GM21723 (cell line): ENCODE data around the gene TEX12.

ENCODE experiments used
- ATAC-seq: cut with Tn5 transposase; IDR thresholded peaks from one replicate; pipeline ENCODE4 v1.9.1; 2021; ENCODE audit warnings: mild to moderate bottlenecking, moderate library complexity; ENCODE audit not compliant: unreplicated experiment

Gene TEX12

DNA sequence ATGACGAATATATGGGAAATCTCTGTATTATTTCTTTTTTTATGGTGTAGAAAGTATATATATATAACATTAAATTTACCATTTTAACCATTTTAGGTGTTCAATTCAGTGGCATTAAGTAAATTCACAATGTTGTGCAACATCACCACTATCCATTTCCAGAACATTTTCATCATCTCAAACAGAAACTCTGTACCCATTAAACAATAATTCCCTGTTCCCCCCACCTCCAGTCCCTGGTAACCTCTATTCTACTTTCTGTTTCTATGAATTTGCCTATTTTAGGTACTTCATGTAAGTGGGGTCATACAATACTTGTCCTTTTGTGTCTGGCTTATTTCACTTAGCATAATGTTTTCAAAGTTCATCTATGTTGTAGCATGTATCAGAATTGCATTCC lies 43.7 kb downstream of the TEX12 start:
- no peak for ATAC-seq

- ATAC-seq: no peak
Measured at GRCh38 chr11:112211536-112211935, 44.4 kb downstream of the TEX12 start.

- no peak for ATAC-seq
Measured at GRCh38 chr11:112212290-112212689, 45.1 kb downstream of the TEX12 start.

GRCh38 chr11:112212710-112213109 lies 45.5 kb downstream of the TEX12 start:
- no peak for ATAC-seq

DNA sequence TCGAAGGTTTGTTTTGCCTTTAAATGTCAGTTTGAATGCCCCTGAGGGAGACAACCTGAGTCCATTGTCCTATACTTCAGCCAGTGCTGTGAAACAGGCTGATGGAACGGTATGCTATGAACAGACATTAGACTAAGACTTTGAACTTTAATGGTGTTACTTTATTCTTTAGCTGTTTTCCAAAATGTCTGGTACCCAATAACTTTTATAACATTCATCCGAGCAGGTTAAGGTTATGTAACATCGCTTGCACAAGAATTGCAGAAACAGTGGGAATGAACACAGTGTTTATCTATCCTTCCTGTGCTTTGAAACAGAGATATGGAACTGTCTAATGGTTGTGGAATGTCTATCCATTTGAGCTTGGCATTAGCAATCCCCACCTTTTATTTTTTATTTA lies 46.6 kb downstream of the TEX12 start:
- no peak for ATAC-seq

GRCh38 chr11:112215621-112216020 lies 48.4 kb downstream of the TEX12 start:
- no peak for ATAC-seq

DNA sequence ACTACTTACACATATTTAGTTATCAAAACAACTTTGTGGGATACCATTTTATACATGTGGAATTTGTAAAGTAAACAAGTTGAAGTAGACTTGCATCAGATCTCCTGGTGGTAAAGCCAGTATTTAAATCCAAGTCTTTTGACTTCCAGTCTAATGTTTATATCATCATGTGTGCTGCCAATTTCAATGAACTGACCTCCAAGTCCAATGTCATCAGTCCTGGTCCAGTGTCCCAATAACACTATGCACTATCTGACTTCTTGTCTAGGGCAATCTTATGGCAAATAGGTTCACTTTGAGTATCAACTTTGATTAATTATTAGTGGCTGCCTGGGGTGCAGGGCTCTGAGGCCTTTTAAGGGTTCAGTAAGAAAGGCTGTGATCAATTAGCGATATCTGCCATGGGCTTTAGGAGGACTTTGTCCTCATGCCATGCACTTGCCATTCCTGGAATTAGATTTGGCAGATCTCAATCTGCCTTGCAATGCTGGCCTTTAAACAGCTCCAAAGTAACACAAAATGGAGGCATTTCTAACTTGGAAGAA lies 49.5 kb downstream of the TEX12 start:
- no peak for ATAC-seq

DNA sequence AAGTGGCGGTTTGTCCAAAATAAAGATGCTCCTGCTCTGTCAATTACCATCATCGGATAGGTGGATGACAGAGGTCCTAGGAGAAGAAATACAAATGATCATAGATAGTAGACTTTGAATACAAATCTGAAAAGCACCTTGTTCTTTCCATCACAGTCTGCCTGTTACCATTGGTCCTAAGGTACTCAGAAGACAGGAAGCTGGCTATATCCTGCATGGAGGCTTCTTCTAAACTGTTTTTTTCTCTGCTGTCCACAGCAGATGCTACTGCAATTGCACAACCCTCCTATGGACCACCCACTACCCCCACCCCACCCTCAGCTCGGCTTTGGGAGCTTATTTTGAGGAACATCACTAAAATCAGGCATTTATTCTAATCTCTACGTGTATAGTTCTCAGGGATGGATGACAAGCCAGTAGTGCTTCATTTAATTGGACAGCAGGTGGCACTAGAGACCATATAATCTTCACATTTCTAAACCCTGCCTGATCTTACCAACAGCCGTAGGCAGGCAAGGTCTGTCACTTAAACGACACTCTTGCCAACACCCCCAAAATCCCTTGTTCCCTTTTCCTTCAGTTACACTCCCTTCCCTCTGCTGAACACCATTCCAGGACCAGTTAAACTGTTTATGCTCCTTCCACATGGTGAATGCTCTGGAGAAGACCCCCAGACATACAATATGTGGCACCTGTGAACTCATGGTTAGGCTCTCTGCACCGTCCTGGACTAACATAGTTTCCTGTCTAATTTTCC lies 52.5 kb downstream of the TEX12 start:
- peak; percentile 99 for ATAC-seq

GRCh38 chr11:112221274-112221835 lies 54.2 kb downstream of the TEX12 start:
- ATAC-seq: no peak
